GM19463 (cell line): ENCODE measurements around the gene IGSF21.

ENCODE experiments used
- ATAC-seq: cut with Tn5 transposase; IDR thresholded peaks from one replicate; pipeline ENCODE4 v1.9.1; 2021; ENCODE audit warnings: mild to moderate bottlenecking, moderate library complexity; ENCODE audit not compliant: unreplicated experiment

The IGSF21 gene

GRCh38 chr1:18390953-18391352 is 283.4 kb downstream of the IGSF21 start:
- ATAC-seq, result no peak

- ATAC-seq, result no peak
Measured at GRCh38 chr1:18394563-18395156, 287.1 kb downstream of the IGSF21 start.

- no peak for ATAC-seq
Measured at GRCh38 chr1:18396247-18396980, 288.8 kb downstream of the IGSF21 start.

- no peak for ATAC-seq
Measured at GRCh38 chr1:18397641-18398040, 290.0 kb downstream of the IGSF21 start.

- ATAC-seq, result no peak
Measured at GRCh38 chr1:18398791-18399530, 291.4 kb downstream of the IGSF21 start.

GRCh38 chr1:18400347-18401102 is 292.9 kb downstream of the IGSF21 start:
- ATAC-seq, result no peak

- ATAC-seq, result no peak
Measured at GRCh38 chr1:18401921-18402320, 294.3 kb downstream of the IGSF21 start.

DNA sequence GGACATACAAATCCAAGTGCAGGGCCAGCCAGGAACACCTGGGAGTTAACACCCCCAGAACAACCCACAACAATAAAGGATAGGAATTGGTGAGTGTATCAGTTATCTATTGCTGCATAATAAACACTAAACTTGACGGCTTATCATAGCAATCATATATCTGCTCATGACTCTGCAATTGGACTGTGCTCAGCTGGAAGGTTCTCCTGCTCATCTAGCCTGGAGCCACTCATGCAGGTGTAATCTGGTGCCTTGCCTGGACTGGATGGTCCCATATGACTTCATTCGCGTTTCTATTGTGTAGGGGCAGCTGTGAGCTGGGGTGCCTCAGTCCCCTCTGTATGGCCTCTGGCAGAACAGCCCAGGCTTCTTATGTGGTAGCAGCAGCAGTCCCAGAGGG is 296.9 kb downstream of the IGSF21 start:
- no peak for ATAC-seq

DNA sequence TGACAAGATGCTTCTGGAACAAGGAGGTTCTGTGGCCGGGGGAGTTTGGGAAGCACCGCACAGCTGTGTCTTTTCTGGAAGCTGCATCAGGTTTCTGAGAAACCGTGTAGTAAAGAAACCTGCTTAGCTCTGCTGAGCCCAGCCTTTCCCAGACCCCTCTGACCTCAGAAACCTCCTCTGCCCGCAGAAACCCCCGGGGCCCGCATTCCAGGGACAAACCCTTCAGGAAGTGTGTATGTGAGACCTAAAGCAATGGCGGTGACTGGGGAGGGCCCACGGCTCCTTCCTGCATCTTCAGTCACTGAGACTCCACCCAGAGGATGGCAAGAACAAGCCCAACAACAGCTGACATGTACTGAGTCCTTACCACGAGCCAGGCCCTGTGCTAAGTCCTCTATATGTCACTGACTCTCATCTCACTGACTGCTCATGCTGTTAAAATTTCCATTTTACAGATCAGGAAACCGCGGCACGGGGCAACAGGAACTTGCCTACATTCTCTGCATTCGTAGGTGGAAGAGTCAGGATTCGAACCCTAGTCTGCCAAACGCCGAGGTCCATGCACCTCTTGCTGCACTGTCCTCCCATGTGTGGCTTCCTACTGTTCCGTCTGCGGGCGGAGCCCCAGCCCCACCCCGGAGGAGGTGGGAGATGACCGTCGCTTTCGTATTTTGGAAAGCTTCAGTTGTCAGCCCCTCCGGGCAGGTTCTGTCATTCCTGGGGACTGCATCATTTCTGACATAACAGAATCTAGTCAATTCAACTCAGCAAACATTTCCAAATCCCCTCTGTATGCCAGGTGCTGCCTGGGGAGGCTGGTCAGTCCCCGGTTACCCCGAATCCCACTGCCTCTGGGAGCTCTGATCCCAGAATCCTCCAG is 299.8 kb downstream of the IGSF21 start:
- ATAC-seq, result no peak

DNA sequence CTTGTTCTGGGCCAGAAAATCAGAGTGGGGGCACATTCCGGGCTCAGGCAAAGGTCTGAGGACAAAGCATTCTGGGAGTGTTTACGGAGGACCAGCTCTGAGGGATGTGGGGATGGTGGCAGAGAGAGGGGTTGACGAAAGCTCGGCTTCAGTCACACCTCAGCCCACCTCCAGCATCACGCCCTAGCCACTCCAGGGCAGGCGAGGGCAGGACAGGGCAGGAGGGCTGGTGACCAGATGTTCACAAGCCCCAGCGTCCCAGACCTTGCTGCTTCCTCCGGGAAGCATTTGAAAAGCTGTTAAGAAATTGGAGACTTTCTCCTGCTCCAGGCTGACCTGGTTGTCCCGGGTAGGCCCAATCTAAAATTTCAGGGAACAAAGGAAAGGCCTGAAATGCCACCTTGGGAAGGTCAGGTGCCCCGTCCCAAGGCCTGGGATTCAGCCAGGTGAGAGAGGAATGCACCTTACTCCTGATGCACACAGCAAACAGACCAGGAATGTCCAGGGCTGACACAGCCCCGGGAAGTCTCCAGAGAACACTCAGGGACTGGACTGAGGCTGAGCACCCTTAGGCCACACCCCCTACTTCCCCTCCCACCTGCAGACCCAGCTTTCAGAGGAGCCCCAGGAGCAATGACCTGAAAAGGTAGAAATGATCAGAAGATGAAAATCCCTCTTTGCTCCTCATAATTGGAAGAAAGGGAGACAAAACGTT is 301.2 kb downstream of the IGSF21 start:
- no peak for ATAC-seq

GRCh38 chr1:18409609-18410237 is 302.1 kb downstream of the IGSF21 start:
- ATAC-seq, result no peak

- no peak for ATAC-seq
Measured at GRCh38 chr1:18410407-18410806, 302.8 kb downstream of the IGSF21 start.

DNA sequence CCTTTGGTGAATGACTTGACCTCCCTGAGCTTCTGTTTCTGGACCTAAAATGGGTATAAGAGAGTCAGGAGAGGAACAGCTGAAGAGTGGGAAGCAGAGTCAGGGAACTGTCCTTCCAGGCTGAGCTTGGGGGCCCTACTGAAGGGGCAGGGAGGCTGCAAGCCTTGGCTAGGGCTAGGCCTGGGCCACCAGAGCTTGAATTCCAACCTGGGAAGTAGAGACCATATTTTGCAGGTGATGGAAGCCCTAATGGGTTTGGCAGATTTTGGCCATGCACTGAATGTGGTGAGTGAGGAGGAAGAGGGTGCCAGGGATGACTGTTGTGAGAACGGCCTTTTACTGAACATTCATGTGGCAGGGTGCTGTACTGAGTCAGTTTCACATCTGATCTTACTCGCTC is 303.7 kb downstream of the IGSF21 start:
- ATAC-seq, result no peak

DNA sequence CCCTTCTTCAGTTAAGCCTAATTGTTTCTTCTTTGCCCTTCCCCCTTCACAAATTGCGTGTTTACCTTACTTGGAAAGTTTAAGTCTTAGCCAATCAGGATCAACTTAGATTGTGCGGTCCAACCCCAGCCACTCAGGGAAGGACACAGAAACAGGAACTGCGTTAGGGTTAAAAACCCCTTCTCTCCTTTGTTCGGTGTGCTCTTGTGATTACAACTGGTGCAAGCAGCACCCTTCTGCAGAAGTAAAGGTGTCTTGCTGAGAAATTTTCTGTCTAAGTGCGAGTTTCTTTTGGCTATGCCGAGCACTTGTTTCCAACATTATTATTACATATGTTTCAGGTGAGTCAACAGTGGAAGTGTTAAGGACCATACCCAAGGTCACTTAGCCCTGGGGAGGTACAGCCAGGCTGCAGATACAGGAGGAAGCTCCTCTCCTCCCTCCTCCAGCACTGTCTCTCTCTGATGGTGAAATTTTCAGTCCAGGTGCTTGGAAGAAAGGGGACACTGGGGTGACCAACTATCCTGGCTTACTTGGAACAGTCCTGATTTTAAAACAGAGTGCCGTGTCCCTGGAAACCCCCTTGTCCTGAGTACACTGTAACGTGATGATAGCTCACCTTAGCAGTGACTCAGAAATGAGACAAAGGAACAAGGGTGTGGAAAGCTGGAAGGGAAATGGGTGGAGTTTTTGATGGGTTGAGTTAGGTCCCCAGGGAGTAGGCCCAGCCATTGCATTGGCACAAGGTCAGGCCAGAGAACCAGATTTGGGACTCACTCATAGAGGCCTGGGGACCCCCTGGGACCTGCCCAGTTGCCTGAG is 304.4 kb downstream of the IGSF21 start:
- no peak for ATAC-seq

GRCh38 chr1:18412882-18413353 is 305.3 kb downstream of the IGSF21 start:
- ATAC-seq, result no peak

DNA sequence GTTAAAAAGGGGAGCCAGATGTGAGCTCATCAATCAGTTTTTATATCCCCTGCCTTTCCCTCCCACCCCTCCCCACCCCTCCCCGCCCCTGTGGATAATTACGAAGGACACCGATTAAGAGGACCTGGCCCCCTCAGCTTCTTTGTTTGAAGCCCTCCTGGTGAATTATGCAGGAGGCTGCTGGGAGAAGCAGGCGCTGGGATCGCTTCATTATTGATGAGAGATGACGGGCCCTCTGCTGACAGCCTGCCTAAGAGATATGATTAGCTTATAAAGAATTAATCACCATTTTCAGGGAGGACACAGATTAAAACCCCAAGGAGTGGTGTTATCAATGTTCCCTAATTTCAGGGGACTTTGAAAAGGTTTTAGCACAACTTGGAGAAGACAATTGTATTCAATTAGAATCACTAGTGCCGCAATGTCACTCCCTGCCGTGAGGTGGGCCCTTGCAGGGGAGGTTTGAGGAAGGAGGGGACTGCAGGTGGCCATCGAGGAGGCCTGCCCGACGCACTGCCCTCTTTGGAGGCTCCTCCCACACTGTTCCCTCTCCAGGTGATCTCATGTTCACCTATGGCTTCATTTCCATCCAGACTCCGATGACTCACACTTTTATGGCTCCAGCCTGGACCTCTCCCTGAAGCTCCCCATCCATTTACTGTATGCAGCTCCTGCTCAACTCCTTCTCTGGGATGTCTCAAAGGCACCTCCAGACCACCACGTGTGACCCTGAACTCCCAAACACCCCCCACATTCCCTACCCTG is 306.1 kb downstream of the IGSF21 start:
- ATAC-seq, result no peak

GRCh38 chr1:18414321-18414720 is 306.7 kb downstream of the IGSF21 start:
- no peak for ATAC-seq
